HEK293 (cell line): ENCODE data around the gene ZBTB18.

ENCODE experiments used
- ZNF394 ChIP-seq: fragments of 450-650 bp; formaldehyde crosslinking; IDR thresholded peaks from 2 replicates; pipeline ENCODE4 v1.5.1; 2016; ENCODE audit warnings: missing biosample characterization, missing genetic modification characterization, mild to moderate bottlenecking, moderate library complexity, borderline replicate concordance
- ZNF664 ChIP-seq: fragments of 450-650 bp; formaldehyde crosslinking; IDR thresholded peaks from 2 replicates; pipeline ENCODE4 v1.5.1; 2016; ENCODE audit warnings: missing biosample characterization, missing genetic modification characterization
- ZNF830 ChIP-seq: fragments of 450-650 bp; IDR thresholded peaks from 2 replicates; pipeline ENCODE4 v1.5.0; 2018; ENCODE audit warnings: missing biosample characterization, missing genetic modification characterization, low read depth, mild to moderate bottlenecking, moderate library complexity
- TF ChIP-seq, protein P1 (sequence below): fragments of 450-650 bp; formaldehyde crosslinking; IDR thresholded peaks from 2 replicates; pipeline ENCODE4 v1.5.1; 2016; ENCODE audit warnings: missing biosample characterization, missing genetic modification characterization
- TF ChIP-seq, protein P2 (sequence below): fragments of 450-650 bp; formaldehyde crosslinking; IDR thresholded peaks from 2 replicates; pipeline ENCODE4 v1.5.1; 2017; ENCODE audit warnings: missing biosample characterization, missing genetic modification characterization

DNA sequence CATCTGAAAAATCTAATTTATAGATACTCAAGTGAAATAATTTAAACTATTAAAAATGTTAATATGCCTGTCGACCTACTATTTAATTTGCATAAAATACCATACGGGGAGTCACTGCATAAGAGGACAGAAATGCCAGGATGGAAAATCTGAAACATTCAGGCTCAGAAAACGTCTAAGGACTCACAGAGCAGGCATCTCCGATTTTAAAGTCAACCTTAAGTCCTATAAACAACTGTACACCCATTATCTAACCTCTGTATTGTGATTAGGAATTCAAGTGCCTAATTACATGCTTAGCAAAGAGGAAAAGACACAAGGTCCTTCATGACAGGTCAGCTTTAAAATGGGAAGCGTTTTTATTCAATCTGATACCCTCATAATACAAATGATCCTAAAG is 49.2 kb downstream of the ZBTB18 start:
- TF ChIP-seq ZNF664 (no peak), ZNF394 (tag by site-specific recombination) (no peak), ZNF830 (tag by site-specific recombination) (no peak)
- TF ChIP-seq, protein P1, sequence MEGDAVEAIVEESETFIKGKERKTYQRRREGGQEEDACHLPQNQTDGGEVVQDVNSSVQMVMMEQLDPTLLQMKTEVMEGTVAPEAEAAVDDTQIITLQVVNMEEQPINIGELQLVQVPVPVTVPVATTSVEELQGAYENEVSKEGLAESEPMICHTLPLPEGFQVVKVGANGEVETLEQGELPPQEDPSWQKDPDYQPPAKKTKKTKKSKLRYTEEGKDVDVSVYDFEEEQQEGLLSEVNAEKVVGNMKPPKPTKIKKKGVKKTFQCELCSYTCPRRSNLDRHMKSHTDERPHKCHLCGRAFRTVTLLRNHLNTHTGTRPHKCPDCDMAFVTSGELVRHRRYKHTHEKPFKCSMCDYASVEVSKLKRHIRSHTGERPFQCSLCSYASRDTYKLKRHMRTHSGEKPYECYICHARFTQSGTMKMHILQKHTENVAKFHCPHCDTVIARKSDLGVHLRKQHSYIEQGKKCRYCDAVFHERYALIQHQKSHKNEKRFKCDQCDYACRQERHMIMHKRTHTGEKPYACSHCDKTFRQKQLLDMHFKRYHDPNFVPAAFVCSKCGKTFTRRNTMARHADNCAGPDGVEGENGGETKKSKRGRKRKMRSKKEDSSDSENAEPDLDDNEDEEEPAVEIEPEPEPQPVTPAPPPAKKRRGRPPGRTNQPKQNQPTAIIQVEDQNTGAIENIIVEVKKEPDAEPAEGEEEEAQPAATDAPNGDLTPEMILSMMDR, result no peak
- TF ChIP-seq, protein P2, sequence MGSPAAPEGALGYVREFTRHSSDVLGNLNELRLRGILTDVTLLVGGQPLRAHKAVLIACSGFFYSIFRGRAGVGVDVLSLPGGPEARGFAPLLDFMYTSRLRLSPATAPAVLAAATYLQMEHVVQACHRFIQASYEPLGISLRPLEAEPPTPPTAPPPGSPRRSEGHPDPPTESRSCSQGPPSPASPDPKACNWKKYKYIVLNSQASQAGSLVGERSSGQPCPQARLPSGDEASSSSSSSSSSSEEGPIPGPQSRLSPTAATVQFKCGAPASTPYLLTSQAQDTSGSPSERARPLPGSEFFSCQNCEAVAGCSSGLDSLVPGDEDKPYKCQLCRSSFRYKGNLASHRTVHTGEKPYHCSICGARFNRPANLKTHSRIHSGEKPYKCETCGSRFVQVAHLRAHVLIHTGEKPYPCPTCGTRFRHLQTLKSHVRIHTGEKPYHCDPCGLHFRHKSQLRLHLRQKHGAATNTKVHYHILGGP (tag by site-specific recombination), result no peak
